Measurements from ENCODE around the gene LPP. TPM values are rescaled to one million over a fixed set of nuclear protein-coding genes. Genes with fewer than 3 reads are reported as not detected.

The LPP gene
- total and polyA plus RNA-seq, 10 of the 15 experiments (the other 5 are each of a cell fraction or from before 2014, with no cell fraction given): under 0.01 to 0.62 (median 0.03) TPM

GRCh38 chr3:188205992-188206416 is 52.0 kb downstream of the LPP start:
- H3K36me3 ChIP-seq (ENCODE audit: control insufficient read depth in 2 of 2, insufficient read depth in 2 of 2, low read length in 1 of 2): no peaks in the 10 kb centered on the region
- H3K9ac ChIP-seq (ENCODE audit: control insufficient read depth, insufficient read depth, low read length): no peak overlapping the region
- FAIRE-seq (no peak), DNase-seq (ENCODE audit: low read depth, low spot score) (no peak), ATAC-seq (peak; percentile 40; the same call in 1 of the 3 replicates)
- no peak overlapping the region for H3K27ac ChIP-seq (ENCODE audit: control insufficient read depth, insufficient read depth)
- BruUV-seq (replicated peaks): no TSS peak
- no peak overlapping the region for H2AFZ ChIP-seq (ENCODE audit: control insufficient read depth, low read depth, low read length)
- no peaks in the 10 kb centered on the region for H3K4me1 ChIP-seq (ENCODE audit: control insufficient read depth, insufficient read depth, low read length)
- no peak overlapping the region for H3K4me3 ChIP-seq
- CTCF ChIA-PET: interaction anchor here (0.8 to 1.1 kb wide), 2 partner anchors 12 to 96 kb away, joined by 3 read pairs; no protein-coding TSS in a partner anchor
- WGBS (ENCODE audit: insufficient coverage, insufficient replicate concordance, low lambda C conversion rate, missing lambda C conversion rate): 55% methylated on average over 7 of the region's 7 CpGs
- H3K27me3 ChIP-seq (replicated peaks in 1 of 2; ENCODE audit: control insufficient read depth in 2 of 2, insufficient read depth in 2 of 2, low read length in 1 of 2): 0 out of 4 replicates have a peak, but pooled peaks cover 0 to 3% of the 10 kb centered on the region in 2 experiments
- RAD21 ChIA-PET (ENCODE audit: unreplicated experiment): no interaction called here
- POLR2A ChIA-PET: no interaction called here
- intact Hi-C loops (cut with micrococcal nuclease; ENCODE audit: unreplicated experiment) (loop anchor here (5.0 kb wide), 1 partner anchor 464 kb away; no protein-coding TSS in a partner anchor), in situ Hi-C loops (cut with MboI) (no loop called here)
- SMC1A ChIA-PET (ENCODE audit: uncharacterized antibody, unreplicated experiment): no interaction called here
- H3K9me3 ChIP-seq (replicated peaks; ENCODE audit: control insufficient read depth, insufficient read depth, low read length): no peaks in the 10 kb centered on the region
- no peaks in the 10 kb centered on the region for H3K79me2 ChIP-seq (ENCODE audit: control insufficient read depth, insufficient read depth, low read length)
- TF ChIP-seq CTCF (IDR thresholded peaks at IDR 0.05 in 2 of 3, conservative IDR thresholded peaks at IDR 0.05 in 1 of 3; ENCODE audit: control insufficient read depth in 2 of 3, extremely low read depth in 1 of 3, insufficient read depth in 1 of 3, low read depth in 3 of 3, low read length in 3 of 3): peak in 2 of 3 experiments; percentile 25 to 26; a peak in 2 of 6 replicates
- TF ChIP-seq RELB (IDR thresholded peaks at IDR 0.05; ENCODE audit: low read depth): no peak
- 0 out of 2 replicates have a peak, but pooled peaks have one; percentile 13 for TF ChIP-seq RAD21 (IDR thresholded peaks at IDR 0.05; ENCODE audit: insufficient read depth, low read depth, low read length)
- H4K20me1 ChIP-seq (ENCODE audit: control insufficient read depth, insufficient read depth): no peaks in the 10 kb centered on the region
- H3K4me2 ChIP-seq (ENCODE audit: control insufficient read depth, insufficient read depth): no peak overlapping the region

Data from GM12878 (cell line).